NCI-H1694 treated with DMSO at 0.1 percent for 48 hours (cell line): ENCODE data around the gene RCSD1.
"Not testable (repeated sequence)": the region's sequence is repeated elsewhere in the genome, so short reads cannot be mapped to it uniquely, and the experiment has no call there.

Experiments
- DNase-seq: peaks from one replicate; lab custom pipeline; 2025; lab: John Stamatoyannopoulos, UW

The RCSD1 gene

GRCh38 chr1:167714439-167715156, 84.6 kb downstream of the RCSD1 start:
- peak; percentile 95 for DNase-seq

- peak; percentile 90 for DNase-seq
These were observed 85.3 kb downstream of the RCSD1 start for GRCh38 chr1:167715157-167715999.

- no peak for DNase-seq
These were observed 85.9 kb downstream of the RCSD1 start for GRCh38 chr1:167716000-167716271.

- no peak for DNase-seq
These were observed 87.3 kb downstream of the RCSD1 start for GRCh38 chr1:167717351-167717750.

GRCh38 chr1:167718914-167719691, 89.1 kb downstream of the RCSD1 start:
- DNase-seq, result no peak

- DNase-seq, result not testable (repeated sequence)
These were observed 89.8 kb downstream of the RCSD1 start for GRCh38 chr1:167719715-167720421.

GRCh38 chr1:167720965-167721616, 91.1 kb downstream of the RCSD1 start:
- peak; percentile 48 for DNase-seq

GRCh38 chr1:167721617-167722151, 91.7 kb downstream of the RCSD1 start, which contains the start of gene MPZL1:
MPZL1 (plus strand) TSS chr1:167721982; CDS start chr1:167722152, 170 bp downstream.
- DNase-seq, result peak; percentile 79

- peak; percentile 18 for DNase-seq
These were observed 92.3 kb downstream of the RCSD1 start for GRCh38 chr1:167722152-167722869.

GRCh38 chr1:167722870-167723251, 92.8 kb downstream of the RCSD1 start:
- no peak for DNase-seq

- DNase-seq, result no peak
These were observed 93.8 kb downstream of the RCSD1 start for GRCh38 chr1:167723707-167724323.

GRCh38 chr1:167726008-167726407, 96.0 kb downstream of the RCSD1 start:
- no peak for DNase-seq

- DNase-seq, result no peak
These were observed 98.9 kb downstream of the RCSD1 start for GRCh38 chr1:167728818-167729410.

GRCh38 chr1:167734227-167734626, 104.2 kb downstream of the RCSD1 start:
- no peak for DNase-seq

- no peak for DNase-seq
These were observed 104.8 kb downstream of the RCSD1 start for GRCh38 chr1:167734841-167735240.

- DNase-seq, result no peak
These were observed 107.1 kb downstream of the RCSD1 start for GRCh38 chr1:167737169-167737568.

GRCh38 chr1:167738158-167738557, 108.1 kb downstream of the RCSD1 start:
- DNase-seq, result no peak

GRCh38 chr1:167739752-167740151, 109.7 kb downstream of the RCSD1 start:
- no peak for DNase-seq

- DNase-seq, result not testable (repeated sequence)
These were observed 111.1 kb downstream of the RCSD1 start for GRCh38 chr1:167741103-167741502.
